SK-N-SH treated with all-trans-retinoic acid at 6 μM for 48 hours (cell line): ENCODE results near the gene MAP1B.

Source experiments
- BACH2 ChIP-seq: fragments of 250-450 bp; sonication (Bioruptor Pico); IDR thresholded peaks from 2 replicates; pipeline ENCODE4 v1.9.0; 2021; ENCODE audit warnings: mild to moderate bottlenecking, borderline replicate concordance
- CSDC2 ChIP-seq: fragments of 250-450 bp; sonication (Bioruptor Pico); IDR thresholded peaks from 2 replicates; pipeline ENCODE4 v1.5.0; 2020; ENCODE audit warnings: mild to moderate bottlenecking, moderate library complexity
- RARB ChIP-seq: fragments of 250-450 bp; sonication (Bioruptor Pico); IDR thresholded peaks from 2 replicates; pipeline ENCODE4 v1.8.0; 2021; ENCODE audit warnings: mild to moderate bottlenecking, moderate library complexity
- TOX ChIP-seq: fragments of 250-450 bp; sonication (Bioruptor Pico); IDR thresholded peaks from 2 replicates; pipeline ENCODE4 v1.8.0; 2021; ENCODE audit warnings: mild to moderate bottlenecking, moderate library complexity, borderline replicate concordance

GRCh38 chr5:72146056-72146455, 38.8 kb downstream of the MAP1B start:
- TF ChIP-seq TOX (CRISPR knock-in tag) (no peak), CSDC2 (no peak), BACH2 (CRISPR knock-in tag) (no peak), RARB (CRISPR knock-in tag) (no peak)
